OCI-LY3 (cell line): ENCODE measurements around the gene PRDM11.

Experiments used
- CTCF ChIP-seq: fragments of 200-600, 300-600 bp; sonication (generic); IDR thresholded peaks from 2 replicates; pipeline ENCODE4 v1.5.1; 2014; ENCODE audit warnings: antibody characterized with exemption, low read length, low read depth
- EZH2phosphoT487 ChIP-seq: fragments of 200-600 bp; shearing (Covaris generic); IDR thresholded peaks from 2 replicates; pipeline ENCODE4 v1.6.1; 2018; ENCODE audit warnings: antibody characterized with exemption, mixed run types, low read depth

GRCh38 chr11:45171550-45171949, 25.1 kb downstream of the PRDM11 start:
- TF ChIP-seq CTCF (no peak), EZH2phosphoT487 (no peak)
